ENCODE data around the gene AP5S1. TPM values are rescaled to one million over a fixed set of nuclear protein-coding genes. Genes with fewer than 3 reads are reported as not detected.

AP5S1 gene
- total RNA-seq, 1 experiment from 2014 or later = 3.9 TPM

GRCh38 chr20:3778976-3779375 lies 41.4 kb upstream of the AP5S1 start:
- H3K14ac ChIP-seq (ENCODE audit: insufficient read depth, low read length) = no peak overlapping the region
- H3K9me3 ChIP-seq (ENCODE audit: control insufficient read depth, low read depth, low read length) = no peaks in the 10 kb centered on the region
- no peak overlapping the region for H2BK12ac ChIP-seq (ENCODE audit: insufficient read length, low read depth, low read length)
- H3K27ac Mint-ChIP-seq = peak overlapping the region in 1 of 3 experiments; percentile 76; a peak in 1 of 7 replicates
- H3K79me1 ChIP-seq (ENCODE audit: insufficient read depth, low read depth, low read length, poor library complexity, severe bottlenecking) = no peaks in the 10 kb centered on the region
- WGBS (ENCODE audit: extremely low coverage, insufficient read length, low lambda C conversion rate) = no CpG with 5 or more reads among the region's 18 CpGs
- no peaks in the 10 kb centered on the region; the same call in 1 of the 2 replicates for H3K4me1 ChIP-seq (ENCODE audit: insufficient read depth, low read length)
- no peak overlapping the region for H2BK15ac ChIP-seq (ENCODE audit: low read depth, low read length)
- no peak overlapping the region for H3T11ph ChIP-seq (ENCODE audit: low read length)
- H3K9me3 Mint-ChIP-seq = no peaks in the 10 kb centered on the region
- no peak overlapping the region for H4K91ac ChIP-seq (ENCODE audit: insufficient read length, low read depth, low read length)
- peaks cover 0 to 4% (median 0%) of the 10 kb centered on the region in 3 experiments; a peak in 2 of 7 replicates for H3K36me3 Mint-ChIP-seq (ENCODE audit: insufficient read depth in 1 of 3, low read depth in 3 of 3)
- no peak overlapping the region for H2AK5ac ChIP-seq (ENCODE audit: insufficient read length, low read length)
- H3K4me3 Mint-ChIP-seq = peak overlapping the region; percentile 52 to 72; a peak in 2 of 5 replicates
- H4K5ac ChIP-seq (ENCODE audit: insufficient read length, low read depth, low read length) = no peak overlapping the region
- no peak overlapping the region for H2BK20ac ChIP-seq (ENCODE audit: low read depth, low read length, poor library complexity, severe bottlenecking)
- H2BK5ac ChIP-seq (ENCODE audit: insufficient read length, low read length) = no peak overlapping the region
- no peak overlapping the region for H3K56ac ChIP-seq (ENCODE audit: insufficient read length, low read depth, low read length)
- H3K23ac ChIP-seq (ENCODE audit: insufficient read length, low read depth, low read length) = no peak overlapping the region
- peaks cover 2% of the 10 kb centered on the region; the same call in 1 of the 2 replicates for H3K27me3 ChIP-seq (ENCODE audit: insufficient read depth, low read length)
- no peak overlapping the region for H3K9ac ChIP-seq (ENCODE audit: extremely low read depth, insufficient read length, low read length)
- no peak overlapping the region for H2AFZ ChIP-seq (ENCODE audit: low read length)
- peaks cover 14% of the 10 kb centered on the region for H3K23me2 ChIP-seq (ENCODE audit: insufficient read length, low read depth, low read length, poor library complexity, severe bottlenecking)
- H4K8ac ChIP-seq (replicated peaks; ENCODE audit: insufficient read length, low read depth, low read length) = no peak overlapping the region
- H3K4me1 Mint-ChIP-seq = peaks cover 25 to 40% of the 10 kb centered on the region in 2 experiments
- peaks cover 59% of the 10 kb centered on the region for H3K27me3 Mint-ChIP-seq (ENCODE audit: low read depth)
- H3K79me2 ChIP-seq (ENCODE audit: insufficient read depth, low read length) = no peaks in the 10 kb centered on the region
- no peak overlapping the region for H3K18ac ChIP-seq (ENCODE audit: insufficient read length, low read depth, low read length)
- H4K20me1 ChIP-seq (ENCODE audit: control insufficient read depth, insufficient read depth, insufficient read length) = no peaks in the 10 kb centered on the region
- no peak for TF ChIP-seq CTCF (conservative IDR thresholded peaks at IDR 0.05)
- no peak for DNase-seq
- no peak overlapping the region for H2BK120ac ChIP-seq (ENCODE audit: low read depth, low read length, poor library complexity, severe bottlenecking)
- H3K4me2 ChIP-seq (ENCODE audit: insufficient read depth, insufficient read length, low read length) = peak overlapping the region; percentile 70
- no peak overlapping the region for H3K4ac ChIP-seq (ENCODE audit: low read depth, low read length)
- no peak overlapping the region for H3K27ac ChIP-seq (ENCODE audit: insufficient read length, low read depth, low read length)
